HG02852 (cell line): Measurements from ENCODE around the gene NDNF.

ENCODE experiments used
- ATAC-seq: cut with Tn5 transposase; IDR thresholded peaks from one replicate; pipeline ENCODE4 v1.9.1; 2021; ENCODE audit warnings: mild to moderate bottlenecking, moderate library complexity; ENCODE audit not compliant: unreplicated experiment

NDNF gene

GRCh38 chr4:121018543-121018942 lies 53.8 kb downstream of the NDNF start:
- no peak for ATAC-seq

GRCh38 chr4:121016611-121017010 lies 55.7 kb downstream of the NDNF start:
- no peak for ATAC-seq

DNA sequence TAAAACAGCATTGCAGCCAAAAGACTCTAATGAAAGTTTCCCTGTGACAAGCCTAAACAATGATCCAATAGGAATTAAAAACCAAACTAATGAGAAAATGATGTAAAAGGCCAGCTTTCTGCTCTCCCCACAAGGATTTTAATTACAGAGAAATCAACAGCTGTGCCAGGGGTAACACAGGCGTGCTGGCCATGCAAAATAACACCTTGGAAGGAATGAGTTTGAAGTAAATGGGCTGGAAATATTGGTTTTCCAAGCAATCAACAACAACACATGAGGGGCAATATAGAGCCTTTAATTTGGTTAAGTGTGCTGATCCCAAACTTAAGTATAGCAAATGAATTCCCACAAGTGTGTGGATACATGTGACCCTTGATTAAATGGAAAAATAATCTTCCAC lies 56.9 kb downstream of the NDNF start:
- no peak for ATAC-seq

- no peak for ATAC-seq
Observed at GRCh38 chr4:121014544-121014943, 57.8 kb downstream of the NDNF start.

- no peak for ATAC-seq
Observed at GRCh38 chr4:121011780-121012340, 60.5 kb downstream of the NDNF start.

GRCh38 chr4:121011138-121011537 lies 61.2 kb downstream of the NDNF start:
- no peak for ATAC-seq

- ATAC-seq = no peak
Observed at GRCh38 chr4:121009578-121010478, 62.5 kb downstream of the NDNF start.

DNA sequence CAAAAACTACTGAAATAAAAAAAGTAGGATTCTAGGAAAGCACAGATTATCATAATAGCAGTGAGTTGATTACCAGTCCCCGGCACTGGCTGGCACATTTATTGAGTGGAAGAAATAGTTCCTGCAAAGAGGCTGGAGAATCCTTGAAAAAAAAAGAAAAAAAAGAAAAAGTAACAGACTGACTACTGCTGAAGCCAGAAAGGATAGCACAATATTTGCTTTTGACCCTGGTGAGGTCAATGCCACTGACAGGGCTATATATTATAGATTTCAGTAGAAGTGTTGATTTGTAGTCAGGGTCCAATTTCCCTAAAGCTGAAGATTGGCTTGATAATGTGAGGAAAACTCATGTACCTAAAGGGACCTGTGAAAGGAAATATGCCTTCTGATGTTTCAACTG lies 64.7 kb downstream of the NDNF start:
- no peak for ATAC-seq

DNA sequence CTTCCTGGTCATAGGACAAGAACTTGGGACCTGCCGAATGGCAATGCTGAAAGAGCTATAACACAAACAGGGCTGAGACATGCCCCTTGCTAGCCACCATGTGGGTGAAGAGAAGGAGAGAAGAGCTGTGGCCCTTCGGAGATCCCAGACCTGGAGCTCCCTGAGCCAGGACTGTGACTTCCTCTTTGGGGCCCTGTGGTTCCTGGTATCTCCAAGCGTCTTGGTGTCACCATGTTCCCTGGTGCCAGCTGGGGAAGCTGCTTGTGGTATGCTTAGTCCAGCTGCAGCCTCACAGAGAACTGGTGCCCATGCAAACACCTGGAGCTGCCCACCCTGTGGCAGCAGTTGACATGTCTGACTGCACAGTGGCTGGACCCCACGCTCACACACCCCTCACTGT lies 68.5 kb downstream of the NDNF start:
- no peak for ATAC-seq

DNA sequence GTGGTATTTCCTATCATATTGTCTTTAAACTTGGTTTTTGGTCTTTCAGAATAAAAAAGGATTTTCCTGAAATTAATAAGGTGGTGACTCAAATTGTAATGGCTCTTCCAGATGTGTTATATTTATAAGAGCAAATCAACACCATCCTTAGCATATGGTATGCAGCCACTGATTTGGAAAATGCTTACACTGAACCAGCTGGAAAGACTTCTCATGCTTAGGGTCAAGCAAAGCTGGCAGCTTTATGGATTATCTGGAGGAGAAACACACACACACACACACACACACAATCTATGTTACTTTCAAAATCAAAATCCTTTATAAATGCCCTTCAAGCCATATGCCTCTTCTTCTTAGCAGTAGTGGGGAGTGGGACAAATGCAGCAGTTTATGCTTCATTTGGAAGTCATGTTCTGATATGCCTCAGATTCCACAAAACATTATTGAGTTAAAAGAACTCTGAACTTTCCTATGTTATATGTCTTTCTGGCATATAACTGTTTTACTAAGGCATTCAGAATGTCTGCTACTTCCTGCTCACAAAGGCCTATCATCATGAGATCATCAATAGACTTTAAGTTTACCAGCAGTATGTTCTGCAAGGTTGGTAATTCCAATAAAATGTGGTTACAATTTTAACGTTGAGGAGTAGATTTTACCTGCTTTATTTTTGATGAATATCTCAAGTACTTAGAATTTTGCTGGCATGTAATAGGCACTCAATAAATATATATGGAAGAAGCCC lies 76.9 kb downstream of the NDNF start:
- ATAC-seq = no peak

DNA sequence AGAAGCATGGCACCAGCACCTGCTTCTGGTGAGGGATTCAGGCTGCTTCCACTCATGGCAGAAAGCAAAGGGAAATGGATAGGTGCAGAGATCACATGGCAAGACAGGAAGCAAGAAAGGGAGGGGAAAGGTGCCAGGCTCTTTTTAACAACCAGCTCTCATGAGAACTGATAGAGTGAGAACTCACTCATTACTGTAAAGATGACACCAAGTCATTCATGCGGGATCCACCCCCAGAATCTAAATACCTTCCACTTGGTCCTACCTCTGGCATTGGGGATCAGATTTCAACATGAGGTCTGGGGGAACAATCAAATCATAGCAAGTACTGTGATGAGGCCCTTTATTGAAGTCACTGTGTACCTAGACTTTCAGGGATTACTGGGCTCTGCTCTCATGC lies 77.8 kb downstream of the NDNF start:
- no peak for ATAC-seq

DNA sequence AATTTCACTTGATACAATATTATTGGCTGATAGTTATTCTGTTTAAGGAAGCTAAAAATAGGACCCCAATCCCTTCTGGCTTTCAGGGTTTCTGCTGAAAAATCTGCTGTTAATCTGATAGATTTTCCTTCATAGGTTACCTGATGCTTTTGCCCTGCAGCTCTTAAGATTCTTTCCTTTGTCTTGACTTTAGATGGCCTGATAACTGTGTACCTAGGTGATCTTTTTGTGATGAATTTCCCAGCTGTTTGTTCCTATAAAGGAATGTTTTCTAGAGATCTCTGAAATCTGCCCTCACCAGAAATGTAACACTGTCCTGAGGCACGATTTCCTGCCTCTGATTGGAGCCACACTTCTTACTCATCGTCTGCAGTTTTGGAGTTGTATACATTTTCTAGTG lies 80.5 kb downstream of the NDNF start:
- ATAC-seq = no peak

DNA sequence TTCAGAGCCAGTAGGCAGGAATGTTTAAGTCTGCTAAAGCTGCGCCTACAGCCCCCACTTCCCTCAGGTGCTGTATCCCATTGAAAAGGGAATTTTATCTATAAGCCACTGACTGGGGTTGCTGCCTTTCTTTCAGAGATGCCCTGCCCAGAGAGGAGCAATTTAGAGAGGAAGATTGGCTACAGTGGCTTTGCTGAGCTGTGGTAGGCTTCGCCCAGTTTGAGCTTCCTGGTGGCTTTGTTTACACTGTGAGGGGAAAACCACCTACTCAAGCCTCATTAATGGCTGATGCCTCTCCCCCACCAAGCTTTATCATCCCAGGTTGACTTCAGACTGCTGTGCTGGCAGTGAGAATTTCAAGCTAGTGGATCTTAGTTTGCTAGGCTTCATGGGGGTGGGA lies 82.1 kb downstream of the NDNF start:
- no peak for ATAC-seq
